PC-9 (cell line): ENCODE results near the gene BCR. TPM values are rescaled to one million over a fixed set of nuclear protein-coding genes. Genes with fewer than 3 reads are reported as not detected.

ENCODE experiments used
- BruUV-seq: library from RNA; stranded (reverse); fragments of 400-500 nt; replicated peaks from 2 replicates; lab custom pipeline; 2021; lab: Mats Ljungman, UMichigan
- CTCF ChIA-PET: fragments of 300-600 bp; sonication (Branson Sonifier 250); formaldehyde crosslinking; loops from one replicate; lab custom pipeline; 2022; ENCODE audit warnings: antibody characterized with exemption; lab: Charles Lee
- POLR2A ChIA-PET: fragments of 300-600 bp; sonication (Branson Sonifier 250); formaldehyde crosslinking; loops from one replicate; lab custom pipeline; 2022; ENCODE audit warnings: antibody characterized with exemption; ENCODE audit not compliant: unreplicated experiment; lab: Charles Lee
- DNase-seq, 2 experiments: peaks; one replicate each; pipeline versions ENCODE4 v3.0.0 to v3.0.0-alpha.2; 2015 to 2022; ENCODE audit warnings: mixed read lengths in 1 of 2
- H2AFZ ChIP-seq: fragments of 200-600 bp; sonication (generic); 2 replicates; pipeline ENCODE4 v1.8.1; 2017; ENCODE audit warnings: antibody characterized with exemption
- H3F3A ChIP-seq: fragments of 200-600 bp; sonication (generic); 2 replicates; pipeline ENCODE4 v1.8.1; 2017; ENCODE audit warnings: antibody characterized with exemption, mild to moderate bottlenecking, low read depth; ENCODE audit not compliant: insufficient read depth
- H3K27ac ChIP-seq: fragments of 200-600 bp; sonication (generic); 2 replicates; pipeline ENCODE4 v1.6.1; 2016; ENCODE audit warnings: mixed run types
- H3K27me3 ChIP-seq: fragments of 200-600 bp; sonication (generic); 2 replicates; pipeline ENCODE4 v1.6.1; 2016; ENCODE audit warnings: low read depth, mixed run types; ENCODE audit not compliant: insufficient read depth
- H3K36me3 ChIP-seq: fragments of 200-600 bp; sonication (generic); 2 replicates; pipeline ENCODE4 v1.6.1; 2016; ENCODE audit warnings: low read depth, mixed run types
- H3K4me1 ChIP-seq: fragments of 200-600 bp; sonication (generic); replicated peaks from 2 replicates; pipeline ENCODE4 v1.6.1; 2016; ENCODE audit warnings: mixed run types; ENCODE audit not compliant: insufficient read depth
- H3K4me2 ChIP-seq: fragments of 200-600 bp; sonication (generic); 2 replicates; pipeline ENCODE4 v1.6.1; 2017; ENCODE audit warnings: mixed run types
- H3K4me3 ChIP-seq: fragments of 200-600 bp; sonication (generic); 2 replicates; pipeline ENCODE4 v1.6.1; 2016; ENCODE audit warnings: mixed run types
- H3K79me2 ChIP-seq: fragments of 200-600 bp; sonication (generic); 2 replicates; pipeline ENCODE4 v1.6.1; 2017; ENCODE audit warnings: low read depth, mixed run types
- H3K9me2 ChIP-seq: fragments of 200-600 bp; sonication (generic); 2 replicates; pipeline ENCODE4 v1.8.1; 2017; ENCODE audit warnings: mild to moderate bottlenecking; ENCODE audit not compliant: insufficient read depth
- H3K9me3 ChIP-seq: fragments of 200-600 bp; sonication (generic); 2 replicates; pipeline ENCODE4 v1.8.1; 2016; ENCODE audit warnings: low read depth; ENCODE audit not compliant: insufficient read depth
- H4K20me1 ChIP-seq: fragments of 200-600 bp; sonication (generic); 2 replicates; pipeline ENCODE4 v1.8.1; 2017; ENCODE audit not compliant: insufficient read depth
- EZH2 ChIP-seq: fragments of 200-600 bp; sonication (generic); IDR thresholded peaks from 2 replicates; pipeline ENCODE4 v1.8.0; 2017; ENCODE audit warnings: antibody characterized with exemption, low read depth
- intact Hi-C: fragments of 100-400 bp; cut with micrococcal nuclease; formaldehyde crosslinking; loops from one replicate; pipeline ENCODE4 v1.10.0; 2022; ENCODE audit not compliant: unreplicated experiment
- total RNA-seq: library from RNA; stranded (reverse); gene quantifications from 2 replicates; pipeline ENCODE4 v1.2.3, GENCODE V29; 2021
- TF ChIP-seq, protein P1 (sequence below): fragments of 200-600 bp; sonication (generic); conservative IDR thresholded peaks from 2 replicates; pipeline ENCODE4 v1.6.1; 2017; ENCODE audit warnings: mixed run types, antibody characterized with exemption, mild to moderate bottlenecking, moderate library complexity

The BCR gene
- total RNA-seq, 1 experiment from 2014 or later = 47.8 TPM

DNA sequence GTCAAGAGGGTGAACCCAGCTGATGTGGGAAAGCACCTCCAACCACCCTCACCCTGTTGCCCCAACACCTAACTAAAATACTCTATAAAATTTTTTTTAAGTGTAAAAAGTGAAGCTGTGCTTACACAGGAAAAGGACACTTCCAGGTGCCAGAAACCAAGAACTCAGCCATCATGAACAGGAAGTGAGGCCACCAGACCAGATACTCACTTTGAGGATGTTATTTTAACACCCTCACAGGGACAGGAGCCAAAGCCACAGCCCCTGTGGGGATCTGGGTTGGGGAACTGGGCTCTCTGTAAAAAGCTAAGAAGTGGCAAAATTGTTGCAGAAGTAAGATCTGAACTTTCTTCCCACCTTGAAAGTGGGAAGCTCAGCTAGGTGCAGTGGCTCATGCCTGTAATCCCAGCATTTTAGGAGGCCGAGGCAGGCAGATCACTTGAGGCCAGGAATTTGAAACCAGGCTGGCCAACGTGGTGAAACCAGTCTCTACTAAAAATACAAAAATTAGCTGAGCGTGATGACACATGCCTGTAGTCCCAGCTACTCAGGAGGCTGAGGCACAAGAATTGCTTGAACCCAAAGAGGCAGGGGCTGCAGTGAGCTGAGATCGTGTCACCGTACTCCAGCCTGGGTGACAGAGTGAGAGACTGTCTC is 42.3 kb upstream of the BCR start:
- H3K4me2 ChIP-seq = no peak overlapping the region
- no peak for TF ChIP-seq EZH2
- TF ChIP-seq, protein P1, sequence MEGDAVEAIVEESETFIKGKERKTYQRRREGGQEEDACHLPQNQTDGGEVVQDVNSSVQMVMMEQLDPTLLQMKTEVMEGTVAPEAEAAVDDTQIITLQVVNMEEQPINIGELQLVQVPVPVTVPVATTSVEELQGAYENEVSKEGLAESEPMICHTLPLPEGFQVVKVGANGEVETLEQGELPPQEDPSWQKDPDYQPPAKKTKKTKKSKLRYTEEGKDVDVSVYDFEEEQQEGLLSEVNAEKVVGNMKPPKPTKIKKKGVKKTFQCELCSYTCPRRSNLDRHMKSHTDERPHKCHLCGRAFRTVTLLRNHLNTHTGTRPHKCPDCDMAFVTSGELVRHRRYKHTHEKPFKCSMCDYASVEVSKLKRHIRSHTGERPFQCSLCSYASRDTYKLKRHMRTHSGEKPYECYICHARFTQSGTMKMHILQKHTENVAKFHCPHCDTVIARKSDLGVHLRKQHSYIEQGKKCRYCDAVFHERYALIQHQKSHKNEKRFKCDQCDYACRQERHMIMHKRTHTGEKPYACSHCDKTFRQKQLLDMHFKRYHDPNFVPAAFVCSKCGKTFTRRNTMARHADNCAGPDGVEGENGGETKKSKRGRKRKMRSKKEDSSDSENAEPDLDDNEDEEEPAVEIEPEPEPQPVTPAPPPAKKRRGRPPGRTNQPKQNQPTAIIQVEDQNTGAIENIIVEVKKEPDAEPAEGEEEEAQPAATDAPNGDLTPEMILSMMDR = no peak
- 0 out of 2 replicates have a peak, but pooled peaks cover 4% of the 10 kb centered on the region for H3K4me1 ChIP-seq
- no peaks in the 10 kb centered on the region for H3K36me3 ChIP-seq
- CTCF ChIA-PET = no interaction called here
- POLR2A ChIA-PET = interaction anchor here (0.6 kb wide), 1 partner anchor 1008 kb away, joined by 5 read pairs; no protein-coding TSS in a partner anchor
- no peaks in the 10 kb centered on the region; the same call in 1 of the 2 replicates for H3K27me3 ChIP-seq
- no peak overlapping the region for H2AFZ ChIP-seq
- no peaks in the 10 kb centered on the region for H3K9me3 ChIP-seq
- DNase-seq = no peak
- no peaks in the 10 kb centered on the region for H3K79me2 ChIP-seq
- BruUV-seq = no TSS peak
- no peaks in the 10 kb centered on the region for H4K20me1 ChIP-seq
- H3K27ac ChIP-seq = no peak overlapping the region
- intact Hi-C loops = no loop called here
- H3K9me2 ChIP-seq = no peaks in the 10 kb centered on the region
- no peaks in the 10 kb centered on the region for H3F3A ChIP-seq
- H3K4me3 ChIP-seq = no peak overlapping the region

DNA sequence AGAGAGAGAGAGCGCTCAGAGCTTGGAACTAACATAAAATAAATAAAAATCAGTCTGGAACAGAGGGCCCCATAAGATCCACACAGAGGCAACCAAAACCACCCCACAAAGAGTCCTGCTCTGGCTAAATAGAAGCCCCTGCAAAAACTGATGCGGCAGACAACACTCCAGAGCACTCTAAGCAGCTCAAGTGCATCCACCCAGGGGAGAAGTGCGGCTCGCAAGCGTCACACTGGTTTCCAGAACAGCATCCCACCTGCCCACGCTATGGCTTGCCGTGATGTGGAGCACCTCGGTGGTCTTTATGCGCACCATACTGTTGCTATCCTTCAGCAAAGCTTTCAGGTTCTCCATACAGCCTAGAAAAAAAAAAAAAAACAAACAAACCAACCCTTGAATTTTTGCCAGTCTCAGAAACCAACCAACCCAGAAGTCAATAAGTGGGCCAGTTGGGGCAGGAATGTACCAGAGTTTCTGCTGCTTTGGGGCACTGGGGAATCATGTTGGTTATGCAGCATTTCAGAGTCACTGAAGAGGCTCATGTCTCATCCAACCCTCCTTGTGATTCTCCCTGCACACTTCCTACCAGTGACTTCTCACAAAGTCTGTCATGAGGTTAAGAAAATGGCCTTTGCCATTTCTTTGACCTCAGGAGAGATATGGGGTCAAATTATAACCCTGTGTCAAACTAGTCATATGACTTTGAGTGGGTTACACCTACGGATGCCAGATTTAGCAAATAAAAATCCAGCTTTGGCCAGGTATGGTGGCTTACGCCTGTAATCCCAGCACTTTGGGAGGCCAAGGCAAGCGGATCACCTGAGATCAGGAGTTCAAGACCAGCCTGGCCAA is 41.5 kb upstream of the BCR start:
- 0 out of 2 replicates have a peak, but pooled peaks cover 4% of the 10 kb centered on the region for H3K4me1 ChIP-seq
- ChIA-PET POLR2A (no interaction called here), CTCF (no interaction called here)
- no peaks in the 10 kb centered on the region for H3K9me2 ChIP-seq
- no peaks in the 10 kb centered on the region for H3K9me3 ChIP-seq
- no TSS peak for BruUV-seq
- H3F3A ChIP-seq = no peaks in the 10 kb centered on the region
- H3K4me3 ChIP-seq = no peak overlapping the region
- H4K20me1 ChIP-seq = no peaks in the 10 kb centered on the region
- H3K4me2 ChIP-seq = no peak overlapping the region
- no peak overlapping the region for H3K27ac ChIP-seq
- no peaks in the 10 kb centered on the region for H3K79me2 ChIP-seq
- H3K27me3 ChIP-seq = no peaks in the 10 kb centered on the region
- intact Hi-C loops = no loop called here
- H2AFZ ChIP-seq = no peak overlapping the region
- TF ChIP-seq, protein P1 = no peak
- TF ChIP-seq EZH2 = no peak
- DNase-seq = no peak
- no peaks in the 10 kb centered on the region for H3K36me3 ChIP-seq

DNA sequence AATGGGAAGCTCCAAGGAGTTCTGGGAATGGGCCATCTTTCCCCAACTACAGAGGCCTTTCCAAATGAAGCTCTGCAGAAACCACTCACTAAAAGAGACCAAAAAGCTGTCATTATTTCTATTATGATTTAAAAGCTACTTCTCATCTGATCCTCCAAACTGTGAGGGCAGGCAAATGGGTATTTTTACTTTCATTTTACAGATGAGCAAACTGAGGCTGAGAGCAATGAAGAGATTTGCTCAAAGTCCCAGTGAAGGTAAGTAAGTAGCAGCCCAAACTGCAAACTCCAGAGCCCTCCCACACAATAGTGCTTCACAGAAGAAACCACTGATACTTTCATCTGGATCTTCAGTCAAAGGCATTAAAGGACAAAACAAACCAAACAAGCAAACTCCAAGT is 39.9 kb upstream of the BCR start:
- CTCF ChIA-PET = no interaction called here
- peaks cover 9% of the 10 kb centered on the region; the same call in 1 of the 2 replicates for H3K4me1 ChIP-seq
- no peaks in the 10 kb centered on the region for H3K9me3 ChIP-seq

More for the DNA sequence above, 39.9 kb upstream of the BCR start:
- Histone ChIP-seq H3K36me3 (no peaks in the 10 kb centered on the region), H3F3A (0 out of 2 replicates have a peak, but pooled peaks cover 4% of the 10 kb centered on the region), H3K9me2 (no peaks in the 10 kb centered on the region), H3K27ac (no peak overlapping the region), H2AFZ (no peak overlapping the region), H3K27me3 (no peaks in the 10 kb centered on the region), H3K79me2 (no peaks in the 10 kb centered on the region), H3K4me3 (no peak overlapping the region), H4K20me1 (no peaks in the 10 kb centered on the region), H3K4me2 (no peak overlapping the region)
- TF ChIP-seq, protein P1 = no peak
- TF ChIP-seq EZH2 = no peak
- intact Hi-C loops = no loop called here
- no TSS peak for BruUV-seq
- POLR2A ChIA-PET = no interaction called here
- no peak for DNase-seq
